Testis (tissue), 2 donors: ENCODE measurements around the gene CSNK1G2.

Experiments used
- CTCF ChIP-seq, 3 experiments: fragments of 450-650 bp in 2 of 3; fragments of 200-600 bp in 1 of 3; sonication (generic) in 1 of 3; IDR thresholded peaks; one replicate each; pipeline ENCODE4 v1.5.1; 2016 to 2019; ENCODE audit warnings: antibody characterized with exemption in 3 of 3, mild to moderate bottlenecking in 2 of 3, moderate library complexity in 1 of 3
- POLR2A ChIP-seq: fragments of 450-650 bp; IDR thresholded peaks from one replicate; pipeline ENCODE4 v1.6.1; 2017; ENCODE audit warnings: antibody characterized with exemption, mild to moderate bottlenecking, moderate library complexity

- TF ChIP-seq CTCF (IDR thresholded peaks at IDR 0.05) (no peak), POLR2A (no peak)
Observed at GRCh38 chr19:2013683-2013961, 72.7 kb downstream of the CSNK1G2 start.
